Fibroblast of skin of back (primary cell): ENCODE results near the gene UROS. TPM values are rescaled to one million over a fixed set of nuclear protein-coding genes. Genes with fewer than 3 reads are reported as not detected.
A peak's percentile ranks its signal among the peaks of the same experiment; 100 is the strongest.

Experiments used
- DNase-seq: peaks from one replicate; pipeline ENCODE4 v3.0.0-alpha.2; 2013
- polyA plus RNA-seq, 2 experiments: library from polyadenylated mRNA; unstranded; fragments of 120-200 nt; gene quantifications; one replicate each; pipeline ENCODE4 v1.2.1, GENCODE V29; 2013; ENCODE audit not compliant: insufficient read length in 2 of 2

UROS gene
- 62.8 TPM for polyA plus RNA-seq (2013, experiment 1 of 2; ENCODE audit: insufficient read length)
- 71.8 TPM for polyA plus RNA-seq (2013, experiment 2 of 2; ENCODE audit: insufficient read length)

DNA sequence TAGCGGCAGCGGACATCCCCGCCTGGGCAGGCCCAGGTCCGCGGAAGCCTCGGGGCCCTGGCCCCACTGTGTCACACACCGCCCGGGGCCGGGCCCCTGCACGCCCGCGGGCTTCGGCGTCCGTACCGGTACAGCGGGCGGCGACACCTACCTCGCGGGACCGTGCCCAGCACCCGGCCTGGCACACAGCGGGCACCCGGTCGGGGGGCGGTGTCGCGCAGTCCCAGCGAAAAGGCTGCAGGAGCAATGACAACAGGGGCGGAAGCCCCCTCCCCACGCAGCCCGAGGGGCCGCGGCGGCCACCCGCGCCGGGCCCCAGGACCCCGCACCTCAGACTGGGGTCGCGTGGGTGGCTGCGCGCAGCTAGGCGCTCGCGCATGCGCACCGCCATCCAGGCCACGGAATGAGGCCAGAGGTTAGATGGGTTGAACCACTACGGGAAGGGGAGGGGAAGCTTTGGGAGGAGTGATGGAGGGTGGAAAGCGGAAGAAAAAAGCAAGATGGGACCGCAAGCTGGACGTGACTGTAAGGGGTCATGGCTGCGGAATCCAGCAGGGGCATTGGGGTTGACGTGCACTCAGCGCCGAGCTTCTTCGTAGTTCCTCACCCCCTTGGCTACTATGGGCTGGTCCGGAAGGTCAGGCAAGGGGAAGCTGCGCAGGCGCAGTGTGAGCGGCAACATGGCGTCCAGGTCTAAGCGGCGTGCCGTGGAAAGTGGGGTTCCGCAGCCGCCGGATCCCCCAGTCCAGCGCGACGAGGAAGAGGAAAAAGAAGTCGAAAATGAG lies at the start of gene UROS, which contains the start of gene BCCIP:
TSS of gene UROS (minus strand) at position 381 of the 785 bp plus-strand sequence. CDS start 6,759 bp downstream, outside the sequence.
TSS of gene BCCIP (plus strand) at position 669 of the 785 bp plus-strand sequence. CDS start at position 681, 12 bp downstream.
- DNase-seq: peak; percentile 85

DNA sequence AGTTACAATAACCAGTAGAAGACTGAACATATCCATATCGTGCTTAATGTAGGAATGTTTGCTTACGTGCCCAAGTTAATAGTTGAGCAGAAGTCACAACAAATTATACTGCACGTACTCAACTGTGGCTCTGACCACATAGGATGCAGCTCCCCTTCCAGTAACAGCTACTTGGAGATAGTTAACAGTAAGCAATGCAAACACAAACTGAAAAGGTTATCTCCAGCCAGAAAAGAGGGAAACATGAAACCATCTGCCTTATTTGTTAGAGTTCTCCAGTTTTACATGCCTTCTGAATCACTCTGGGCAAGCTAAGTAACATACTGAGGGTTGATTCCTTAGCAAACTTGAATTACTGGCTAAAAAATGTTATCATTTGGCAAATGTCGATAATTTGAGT lies 48.3 kb upstream of the UROS start:
- no peak for DNase-seq

DNA sequence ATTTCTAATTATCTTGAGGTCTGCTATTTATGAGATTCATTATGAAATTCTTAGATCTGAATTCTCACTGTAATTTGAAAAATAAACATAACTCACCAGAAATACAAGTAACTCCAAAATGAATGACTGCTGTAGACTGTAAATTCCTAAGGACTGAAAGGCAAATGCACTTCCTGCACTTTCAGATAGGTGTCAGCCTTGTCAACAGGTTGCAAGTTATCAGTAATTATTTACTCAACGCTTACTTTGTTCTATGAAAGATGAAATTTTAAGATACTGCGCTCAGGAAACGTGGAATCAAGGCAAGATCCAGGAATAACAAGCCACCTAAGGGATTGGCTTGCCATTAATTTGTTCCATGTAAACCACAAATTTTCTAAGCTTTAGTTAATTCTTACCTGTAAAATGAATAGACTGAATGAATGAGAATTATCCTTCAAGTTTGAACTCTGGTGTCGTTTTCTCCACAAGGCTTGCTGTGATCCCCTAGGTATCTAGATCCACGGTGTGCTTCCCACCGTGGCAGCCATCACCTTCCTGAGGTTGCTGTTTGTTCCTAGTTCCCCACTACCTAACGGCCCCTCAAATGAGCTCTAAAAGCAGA lies 45.4 kb upstream of the UROS start:
- peak; percentile 53 for DNase-seq

DNA sequence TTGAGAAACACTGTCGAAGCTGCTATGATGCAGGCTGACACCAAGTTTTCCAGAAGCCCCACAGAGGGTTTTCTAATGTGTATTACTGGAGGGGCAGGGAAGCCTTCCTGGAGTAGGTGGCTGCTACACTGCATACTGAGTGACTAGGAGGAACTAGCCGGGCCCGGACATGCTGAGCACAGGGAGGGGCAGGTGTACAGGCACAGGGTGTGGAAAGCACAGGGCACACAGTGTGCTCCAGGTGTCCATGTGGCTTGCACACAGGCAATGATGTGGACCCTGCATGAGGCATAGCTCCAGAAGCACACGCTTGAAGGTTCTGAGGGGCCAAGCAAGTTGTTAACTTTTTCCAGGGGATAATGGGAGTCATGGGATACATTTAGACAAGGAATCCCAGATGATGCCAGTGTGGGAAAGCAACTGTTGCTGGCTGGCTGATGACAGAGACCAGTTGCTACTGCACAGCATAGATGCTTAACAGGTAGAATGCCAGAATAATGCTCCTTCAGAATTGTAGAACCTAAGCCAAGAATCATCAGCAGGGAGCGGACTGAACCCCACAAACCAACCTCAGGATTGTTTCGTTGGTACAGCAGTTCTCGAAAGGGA lies 43.5 kb upstream of the UROS start:
- DNase-seq: no peak

DNA sequence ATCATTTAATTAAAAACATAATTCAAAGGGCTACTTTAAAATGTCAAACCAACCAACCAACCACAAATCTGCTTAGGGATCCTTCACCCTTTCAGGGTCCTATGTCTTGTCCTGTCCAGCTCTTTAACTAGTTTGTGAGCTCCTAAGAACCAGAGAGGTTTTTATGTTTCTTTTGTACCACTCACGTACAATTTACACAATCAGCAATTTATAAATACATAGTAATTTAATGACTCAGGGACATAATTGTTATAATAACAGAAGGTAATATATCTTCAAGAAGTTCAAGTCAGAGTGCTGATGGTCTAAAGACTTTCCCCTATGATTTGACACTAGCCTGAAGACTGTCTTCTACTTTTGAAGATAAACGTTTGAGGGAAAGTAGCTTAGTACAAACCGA lies 42.1 kb upstream of the UROS start:
- no peak for DNase-seq

DNA sequence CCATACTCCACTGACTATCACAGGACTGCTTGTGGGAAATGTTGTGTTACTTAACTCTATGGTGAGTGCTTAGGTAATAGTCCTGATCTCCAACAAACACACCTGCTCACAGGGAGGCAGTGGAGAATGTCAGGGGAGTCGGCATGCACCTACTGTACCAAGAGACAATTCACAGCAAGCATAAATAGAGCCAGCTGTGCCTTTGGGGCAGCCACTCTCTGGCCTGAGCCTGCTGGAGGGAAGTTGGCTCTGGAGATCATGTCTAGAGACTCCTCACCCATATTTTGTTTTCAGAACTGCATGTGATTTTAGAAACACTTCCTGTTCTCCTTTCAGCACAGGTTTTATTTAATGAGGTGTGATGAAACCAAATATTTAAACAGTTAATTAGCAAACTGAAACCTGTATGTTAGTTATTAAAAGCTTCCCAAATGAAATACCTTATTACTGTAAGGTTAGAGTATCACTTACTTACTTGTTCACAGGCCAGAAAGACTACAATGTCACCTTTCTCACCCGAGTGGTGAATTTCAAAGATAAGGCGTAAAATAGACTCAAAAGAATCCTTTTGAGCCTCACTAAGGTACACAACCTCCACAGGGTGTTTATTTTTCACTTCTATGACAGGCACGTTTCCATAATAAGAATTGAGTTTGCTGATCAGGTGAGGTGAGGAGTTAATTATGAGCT lies 36.2 kb upstream of the UROS start:
- no peak for DNase-seq

DNA sequence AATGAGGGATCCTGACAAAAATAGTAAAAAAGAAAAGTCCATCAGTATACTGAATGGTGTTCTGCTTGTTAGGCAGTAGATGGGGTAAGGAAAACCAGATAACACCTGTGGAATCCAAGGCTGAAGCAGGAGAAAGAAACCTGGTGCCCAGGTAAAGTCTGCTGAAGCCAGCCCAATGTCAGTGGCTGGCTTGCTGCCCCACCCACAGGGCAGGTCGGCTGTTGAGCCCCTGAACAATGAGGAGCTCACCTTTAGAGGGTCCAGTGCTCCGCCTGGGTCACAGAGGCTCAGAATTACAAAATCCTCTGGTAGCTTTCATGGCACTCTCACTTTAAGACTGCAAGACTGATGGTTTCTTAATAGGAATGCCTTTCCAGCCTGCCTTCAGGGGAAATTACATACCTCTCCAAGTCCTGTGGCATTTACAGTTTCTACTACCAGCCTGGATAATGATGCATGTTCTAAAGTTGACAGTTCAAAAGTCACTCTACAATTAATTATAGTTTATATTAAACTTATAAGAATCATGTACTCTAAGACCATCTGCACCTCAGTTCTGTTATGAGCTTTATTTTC lies 34.2 kb upstream of the UROS start:
- DNase-seq: no peak

DNA sequence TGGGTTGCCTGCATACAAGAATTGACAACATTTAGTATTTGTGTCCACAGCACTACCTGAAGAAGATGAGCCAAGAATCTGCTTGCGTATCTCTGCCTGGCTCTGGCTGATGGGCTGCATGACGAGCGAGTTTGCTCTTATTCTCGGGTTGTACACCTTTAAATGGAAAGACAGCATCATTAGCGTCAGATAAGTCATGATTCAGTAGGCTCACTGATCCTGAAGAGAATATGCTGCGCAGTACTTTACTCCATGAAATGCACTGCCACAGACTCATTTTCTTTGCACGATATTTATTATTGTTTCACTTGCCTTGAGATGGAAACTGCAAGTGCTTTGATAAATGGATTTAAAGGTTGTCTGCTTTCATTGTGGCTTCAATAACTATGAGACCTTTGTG lies 29.4 kb upstream of the UROS start:
- DNase-seq: no peak

DNA sequence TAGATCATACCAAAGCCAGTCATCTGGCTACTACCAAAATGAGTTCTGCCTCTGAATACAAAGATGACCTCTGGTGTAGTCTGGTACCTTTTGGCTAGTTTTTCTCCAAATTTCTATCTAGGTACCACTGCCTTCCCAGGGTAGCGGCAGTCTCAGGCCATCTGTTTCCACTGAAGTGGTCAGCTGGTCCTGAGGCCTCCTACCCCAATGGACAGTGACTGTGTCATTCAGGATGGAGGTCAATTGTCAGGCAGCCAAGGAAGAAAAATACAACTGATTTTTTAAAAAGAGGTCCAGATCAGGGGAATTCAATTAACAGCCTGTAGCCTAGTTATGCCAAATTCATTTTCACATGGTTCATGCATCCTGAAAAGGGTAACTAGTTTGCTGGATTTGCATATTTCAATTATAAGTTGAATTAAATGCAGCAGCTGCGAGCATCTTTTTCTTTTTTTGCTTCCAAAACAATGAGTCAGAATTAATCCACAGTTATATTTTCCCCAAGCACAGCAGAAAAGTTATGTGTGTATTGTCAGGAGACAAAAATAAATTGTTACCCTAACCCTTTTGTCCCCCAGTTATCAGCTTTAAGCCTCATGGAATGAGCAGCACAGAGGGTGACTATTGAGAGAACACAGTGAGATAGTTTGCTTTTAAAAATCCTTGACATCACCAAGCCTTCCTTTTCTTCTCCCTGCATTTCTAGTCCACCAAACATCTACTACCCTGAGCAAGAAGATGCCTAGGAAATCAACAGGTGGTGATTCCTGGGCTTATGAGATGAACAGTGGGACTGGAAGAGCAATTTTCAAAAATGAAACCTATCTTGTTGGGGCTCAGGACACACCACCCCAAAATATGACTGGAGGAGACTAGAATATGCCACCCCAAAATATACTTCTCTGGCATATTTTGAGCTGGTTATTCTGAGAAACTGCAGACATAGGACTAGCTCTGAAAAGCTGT lies 28.0 kb upstream of the UROS start:
- DNase-seq: no peak

DNA sequence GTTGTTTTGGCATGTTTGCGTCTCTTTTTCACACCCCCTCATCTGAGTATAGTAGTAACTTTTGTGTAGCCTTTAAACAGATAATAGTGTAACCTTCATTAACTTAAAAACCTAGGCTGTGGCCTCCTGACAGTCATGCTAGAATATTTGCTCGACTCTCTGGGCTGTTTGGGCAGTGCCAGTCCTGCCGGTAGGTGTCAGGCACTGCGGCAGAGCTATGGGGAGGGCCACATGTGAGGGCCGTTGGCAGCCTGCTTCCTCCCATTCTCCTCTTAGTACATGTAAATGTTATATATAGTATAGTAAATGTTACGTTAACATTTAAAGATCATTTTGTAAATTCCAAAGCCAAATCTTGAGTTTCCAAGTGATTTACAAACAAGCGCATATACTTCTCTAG lies 26.4 kb upstream of the UROS start:
- DNase-seq: no peak

DNA sequence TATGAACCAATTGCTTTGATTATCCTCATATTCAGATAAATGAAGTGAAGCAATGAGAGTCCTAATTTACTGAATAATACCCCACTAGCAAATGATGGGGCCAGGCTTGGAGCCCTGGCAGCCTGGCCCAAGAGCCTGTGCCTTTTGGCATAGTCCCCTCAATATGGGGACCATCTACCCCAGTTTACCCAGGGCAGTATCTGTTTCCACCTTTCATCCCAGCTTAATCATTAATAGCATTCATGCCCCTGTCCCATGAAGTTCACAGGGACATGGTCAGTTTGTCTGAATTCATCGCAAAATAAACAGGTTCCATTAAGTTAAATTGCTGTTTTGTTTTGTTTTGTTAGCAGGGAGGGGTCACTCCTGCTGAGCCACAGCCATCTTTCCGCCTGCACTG lies 25.8 kb upstream of the UROS start:
- no peak for DNase-seq

DNA sequence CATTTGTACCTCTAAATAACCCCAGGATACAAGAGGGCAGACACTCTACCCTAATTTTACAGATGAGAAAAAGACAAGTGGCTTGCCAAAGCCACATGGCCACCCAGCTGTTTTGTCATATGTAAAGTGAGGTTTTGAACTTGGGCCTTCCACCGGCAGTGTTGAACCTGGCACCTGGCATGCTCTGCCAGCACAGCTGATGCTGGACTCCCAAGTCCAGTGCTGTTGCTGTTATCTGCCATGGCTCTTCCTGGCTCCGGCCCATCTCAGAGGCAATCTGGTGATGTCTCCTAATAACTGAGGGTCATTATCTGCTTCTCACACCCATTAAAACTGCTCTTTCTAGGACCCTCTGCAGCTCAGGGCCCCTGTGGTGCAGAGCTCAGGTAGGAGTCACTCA lies 25.3 kb upstream of the UROS start:
- DNase-seq: no peak

DNA sequence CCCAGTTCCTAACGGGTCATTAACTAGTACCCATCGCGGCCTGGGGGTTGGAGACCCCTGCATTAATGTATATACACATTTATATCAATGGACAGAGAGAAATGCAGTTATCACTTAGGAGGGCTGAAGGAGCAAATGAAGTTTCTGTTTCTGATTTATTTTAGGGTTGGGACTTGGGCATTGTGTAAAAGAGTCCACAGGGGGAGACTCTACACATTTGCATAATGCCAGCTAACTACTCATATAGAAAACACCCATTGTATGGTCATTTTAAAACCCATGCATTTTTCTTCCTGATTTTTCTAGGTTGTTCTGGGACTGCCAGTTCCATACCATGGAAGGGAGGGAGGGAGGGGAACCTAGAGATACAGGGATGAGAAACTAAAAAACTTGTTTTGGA lies 23.8 kb upstream of the UROS start:
- DNase-seq: no peak

DNA sequence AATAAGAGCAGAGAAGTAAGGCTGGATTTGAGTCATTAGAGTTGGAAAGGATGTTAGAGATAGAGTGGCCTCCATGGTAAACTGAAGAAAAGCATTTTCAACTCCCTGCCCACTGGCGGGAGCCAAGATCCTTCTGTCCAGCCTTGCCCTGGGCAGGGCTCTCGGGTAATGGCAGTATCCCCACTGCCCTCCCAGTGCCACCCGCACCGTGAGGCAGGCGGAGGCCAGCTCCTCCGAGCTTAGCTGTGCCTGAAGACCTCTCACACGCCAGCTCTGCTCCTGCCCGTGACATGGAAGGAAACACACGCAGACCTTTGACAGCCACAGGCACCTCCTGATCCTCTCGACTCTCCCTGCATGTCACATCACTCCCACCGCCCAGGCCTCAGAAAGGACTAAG lies 22.6 kb upstream of the UROS start:
- DNase-seq: no peak

DNA sequence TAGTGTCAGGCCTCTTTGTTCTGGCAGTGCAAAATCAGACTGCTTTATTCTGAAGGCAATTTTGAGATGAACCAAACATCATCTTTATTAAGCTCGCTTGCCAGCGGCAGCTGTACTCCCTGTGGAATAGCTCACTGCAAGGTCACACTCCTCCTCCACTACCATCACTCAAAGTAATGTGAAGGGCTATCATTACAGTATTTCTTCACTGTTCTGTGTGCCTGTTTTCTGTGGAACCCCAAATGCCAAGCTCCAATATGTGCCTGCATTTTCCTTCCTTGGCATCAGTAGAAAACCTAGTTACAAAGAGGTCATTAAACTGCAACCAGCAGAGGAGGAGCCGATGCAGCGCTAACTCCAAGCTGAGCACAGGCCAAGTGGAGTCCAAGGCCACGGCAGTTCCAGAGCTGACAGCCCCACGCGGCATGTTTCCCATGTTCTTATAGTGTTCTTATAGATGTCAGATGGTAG lies 21.7 kb upstream of the UROS start:
- no peak for DNase-seq

DNA sequence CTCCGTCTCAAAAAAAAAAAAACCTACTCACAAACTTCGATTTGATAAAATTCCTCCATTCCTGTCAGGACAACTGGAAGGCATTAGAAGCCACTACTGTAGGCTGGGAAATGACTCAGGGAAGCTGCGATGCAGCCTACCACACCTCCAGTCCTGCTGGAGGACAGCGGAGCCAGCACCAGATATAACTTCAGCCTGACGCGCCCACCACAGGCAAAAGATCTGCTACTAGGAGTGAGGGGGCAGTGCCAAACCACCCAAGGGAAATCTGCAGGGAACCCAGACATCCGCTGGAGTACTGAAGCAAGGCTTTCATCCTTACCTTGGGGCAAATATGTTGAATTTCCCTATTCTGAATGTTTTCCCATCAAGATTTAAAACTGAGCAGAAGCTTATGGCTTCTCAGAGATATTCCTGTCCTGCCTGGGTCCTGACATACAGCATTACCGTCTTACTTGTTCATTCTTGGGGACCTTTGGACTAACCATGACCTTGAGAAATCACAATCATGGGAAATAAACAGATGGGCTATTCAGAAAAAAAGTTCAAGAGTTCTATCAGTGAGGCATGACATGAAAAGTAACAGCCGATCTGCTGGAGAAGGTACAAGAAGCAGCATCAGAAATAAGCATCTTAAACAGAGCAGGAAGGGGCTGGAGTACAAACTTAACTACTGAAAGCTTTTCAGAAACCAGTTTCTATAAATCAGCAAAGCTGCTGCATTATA lies 20.7 kb upstream of the UROS start:
- no peak for DNase-seq

DNA sequence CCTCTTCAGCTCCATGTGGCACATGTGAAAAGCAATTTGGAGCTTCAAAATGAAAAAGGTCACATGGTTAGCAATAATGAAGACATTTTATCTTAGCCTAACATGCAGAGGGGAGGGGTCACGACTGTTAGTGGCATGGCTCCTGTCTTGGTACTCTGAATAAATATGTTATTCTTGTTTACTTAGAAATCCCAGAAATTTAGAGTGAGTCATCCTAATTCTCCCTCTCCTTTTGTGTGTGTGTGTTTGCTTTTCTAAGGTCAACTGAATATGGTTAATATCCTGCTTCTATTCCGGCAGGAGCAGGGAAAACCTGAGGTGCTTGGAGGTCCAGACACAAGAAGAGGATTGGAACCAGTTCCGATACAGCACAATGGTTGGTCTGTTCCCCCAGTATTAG lies 17.9 kb upstream of the UROS start:
- DNase-seq: peak; percentile 52

DNA sequence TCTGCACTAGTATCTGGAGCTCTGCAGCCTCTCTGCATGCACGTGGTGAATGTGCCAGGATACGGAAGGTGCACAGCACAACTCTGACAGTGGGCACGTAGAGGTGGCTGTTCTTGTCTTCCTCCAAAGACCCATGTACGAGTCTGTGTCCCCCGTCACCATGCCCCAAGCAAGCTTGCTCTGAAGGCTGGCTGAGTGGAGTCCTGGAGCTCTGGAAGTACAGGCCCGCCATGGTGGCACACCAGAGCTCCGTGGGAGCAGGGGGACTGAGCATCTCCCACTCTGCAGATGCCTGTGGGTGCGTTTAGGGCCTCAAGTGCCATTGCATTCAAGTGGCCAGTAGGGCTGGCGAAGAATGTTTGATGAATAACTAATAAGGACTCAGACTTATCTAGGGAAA lies 17.3 kb upstream of the UROS start:
- DNase-seq: no peak

DNA sequence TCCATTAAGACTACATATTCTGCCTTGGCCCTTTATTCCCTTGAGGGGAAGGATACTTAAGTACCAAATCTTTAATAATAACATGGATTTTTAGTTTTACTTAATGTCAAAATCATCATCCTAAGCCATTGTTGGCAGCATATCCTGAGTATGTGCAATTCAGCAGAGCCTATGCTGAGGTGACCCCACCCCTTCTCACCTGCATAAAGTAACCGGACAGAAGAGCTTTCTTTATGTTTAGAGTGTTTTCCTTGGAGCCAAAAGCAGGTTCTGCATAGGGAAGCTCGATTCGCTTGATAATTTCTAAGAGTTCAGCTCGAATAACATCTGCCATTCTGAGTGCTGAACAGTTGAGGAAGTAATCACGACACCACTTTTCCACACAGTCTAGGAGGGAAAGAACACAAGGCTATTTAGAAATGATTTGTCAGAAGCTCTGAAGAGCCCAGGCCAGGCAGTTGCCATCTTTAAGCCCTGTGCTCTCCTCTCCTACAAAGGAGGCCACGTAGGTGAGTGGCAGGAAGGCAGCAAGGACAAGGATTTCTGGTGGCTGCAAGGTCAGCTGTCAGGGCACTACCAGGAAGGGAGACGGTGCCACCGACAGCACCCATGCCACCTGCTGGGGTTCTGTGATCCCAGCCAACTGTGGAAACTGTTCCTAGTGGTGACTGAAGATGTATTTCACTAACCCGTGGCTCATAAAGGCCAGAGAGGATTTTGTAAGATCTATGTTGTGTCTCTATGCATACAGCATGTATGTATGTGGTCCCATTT lies 15.9 kb upstream of the UROS start:
- no peak for DNase-seq

DNA sequence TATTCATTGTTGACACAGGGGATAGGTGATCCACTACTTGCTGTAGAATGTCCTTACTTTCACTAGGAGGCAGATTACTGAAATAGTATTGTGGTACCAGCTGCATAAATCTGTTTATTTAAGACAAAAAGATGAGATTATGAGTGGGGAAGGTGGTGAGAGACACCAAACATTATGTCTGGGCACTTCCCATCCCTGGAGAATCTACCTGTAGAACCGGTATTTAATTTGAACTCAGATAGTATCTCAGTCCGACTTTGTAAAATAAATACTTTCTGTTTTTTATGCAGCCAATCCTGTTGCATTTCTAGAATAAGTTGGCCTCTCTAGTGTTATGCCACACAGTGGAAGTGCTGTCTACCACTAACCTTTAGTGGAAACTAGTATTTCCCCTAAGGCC lies 13.7 kb upstream of the UROS start:
- DNase-seq: no peak
